SU-DHL-6 (cell line): ENCODE data around the gene PRPF40A.

Experiments used
- H2AFZ ChIP-seq: fragments of 200-600 bp; sonication (generic); 2 replicates; pipeline ENCODE4 v1.6.1; 2014; ENCODE audit warnings: low read depth, mild to moderate bottlenecking, moderate library complexity, mixed read lengths, antibody characterized with exemption, low read length; ENCODE audit not compliant: severe bottlenecking
- H3F3A ChIP-seq: fragments of 200-600 bp; shearing (Covaris generic); 2 replicates; pipeline ENCODE4 v1.6.0; 2016; ENCODE audit warnings: antibody characterized with exemption, mild to moderate bottlenecking; ENCODE audit not compliant: insufficient read depth
- H3K27ac ChIP-seq: fragments of 200-600 bp; sonication (generic); 2 replicates; pipeline ENCODE4 v1.5.1; 2016; ENCODE audit warnings: low read depth, mild to moderate bottlenecking, low read length, moderate library complexity, mixed read lengths
- H3K27me3 ChIP-seq: fragments of 200-600 bp; sonication (generic), shearing (Covaris generic); 2 replicates; pipeline ENCODE4 v1.6.0; 2014; ENCODE audit warnings: mild to moderate bottlenecking, low read length
- H3K36me3 ChIP-seq: fragments of 200-600 bp; sonication (generic); 2 replicates; pipeline ENCODE4 v1.6.1; 2014; ENCODE audit warnings: mild to moderate bottlenecking, low read length, mixed read lengths
- H3K4me2 ChIP-seq: fragments of 300-600, 200-600 bp; shearing (Covaris generic), sonication (generic); 2 replicates; pipeline ENCODE4 v1.6.0; 2014; ENCODE audit warnings: low read length, low read depth, mild to moderate bottlenecking; ENCODE audit not compliant: poor library complexity, severe bottlenecking
- H3K4me3 ChIP-seq: fragments of 200-600 bp; sonication (generic); 2 replicates; pipeline ENCODE4 v1.5.1; 2014; ENCODE audit warnings: antibody characterized with exemption, low read length, mild to moderate bottlenecking, mixed read lengths; ENCODE audit not compliant: insufficient read depth, poor library complexity, severe bottlenecking
- H3K79me2 ChIP-seq: fragments of 200-600 bp; sonication (generic); 2 replicates; pipeline ENCODE4 v1.6.1; 2014; ENCODE audit warnings: mild to moderate bottlenecking, low read length, moderate library complexity; ENCODE audit not compliant: insufficient read depth
- H3K9ac ChIP-seq: fragments of 200-600 bp; sonication (generic); 2 replicates; pipeline ENCODE4 v1.7.0; 2014; ENCODE audit warnings: mild to moderate bottlenecking, low read length
- H3K9me2 ChIP-seq: fragments of 200-600 bp; sonication (generic); replicated peaks from 2 replicates; pipeline ENCODE4 v1.6.1; 2014; ENCODE audit warnings: low read length; ENCODE audit not compliant: insufficient read depth
- H3K9me3 ChIP-seq: fragments of 200-600 bp; sonication (generic); 2 replicates; pipeline ENCODE4 v1.6.1; 2014; ENCODE audit warnings: low read length, mixed read lengths; ENCODE audit not compliant: insufficient read depth
- H4K20me1 ChIP-seq: fragments of 200-600 bp; sonication (generic); 2 replicates; pipeline ENCODE4 v1.6.1; 2014; ENCODE audit warnings: low read depth, mild to moderate bottlenecking, antibody characterized with exemption, low read length, moderate library complexity, mixed read lengths
- CTCF ChIP-seq: fragments of 200-600 bp; sonication (generic); IDR thresholded peaks from one replicate; pipeline ENCODE4 v1.5.1; 2017; ENCODE audit warnings: antibody characterized with exemption, mild to moderate bottlenecking, low read length, moderate library complexity; ENCODE audit not compliant: insufficient read depth, poor library complexity, severe bottlenecking
- EZH2phosphoT487 ChIP-seq: fragments of 200-600 bp; sonication (generic), shearing (Covaris generic); conservative IDR thresholded peaks from 2 replicates; pipeline ENCODE4 v1.6.1; 2018; ENCODE audit warnings: mild to moderate bottlenecking, antibody characterized with exemption, low read length, moderate library complexity, mixed read lengths

PRPF40A gene

GRCh38 chr2:152762202-152762601 is 44.9 kb upstream of the PRPF40A start:
- no peaks in the 10 kb centered on the region for H4K20me1 ChIP-seq
- H3F3A ChIP-seq = no peaks in the 10 kb centered on the region
- H3K4me3 ChIP-seq = no peak overlapping the region
- H3K27me3 ChIP-seq = no peaks in the 10 kb centered on the region
- TF ChIP-seq CTCF = no peak
- TF ChIP-seq EZH2phosphoT487 = no peak
- H3K9me2 ChIP-seq = no peaks in the 10 kb centered on the region
- no peaks in the 10 kb centered on the region for H3K9me3 ChIP-seq
- no peak overlapping the region for H3K9ac ChIP-seq
- no peak overlapping the region for H3K27ac ChIP-seq
- H3K79me2 ChIP-seq = no peaks in the 10 kb centered on the region
- H3K36me3 ChIP-seq = peaks cover 8% of the 10 kb centered on the region
- no peak overlapping the region for H3K4me2 ChIP-seq
- H2AFZ ChIP-seq = no peak overlapping the region

GRCh38 chr2:152761214-152761613 is 44.0 kb upstream of the PRPF40A start:
- H3F3A ChIP-seq = no peaks in the 10 kb centered on the region
- no peak overlapping the region for H3K9ac ChIP-seq
- no peaks in the 10 kb centered on the region for H3K9me2 ChIP-seq
- H3K9me3 ChIP-seq = no peaks in the 10 kb centered on the region
- H3K4me2 ChIP-seq = no peak overlapping the region
- no peaks in the 10 kb centered on the region for H3K27me3 ChIP-seq
- H3K79me2 ChIP-seq = no peaks in the 10 kb centered on the region
- H3K4me3 ChIP-seq = no peak overlapping the region
- TF ChIP-seq CTCF (no peak), EZH2phosphoT487 (no peak)
- H2AFZ ChIP-seq = no peak overlapping the region
- no peaks in the 10 kb centered on the region for H4K20me1 ChIP-seq
- H3K36me3 ChIP-seq = peaks cover 14% of the 10 kb centered on the region
- H3K27ac ChIP-seq = no peak overlapping the region

GRCh38 chr2:152759290-152760072 is 42.2 kb upstream of the PRPF40A start:
- Histone ChIP-seq H2AFZ (no peak overlapping the region), H3K9ac (no peak overlapping the region), H3K27ac (no peak overlapping the region), H3F3A (no peaks in the 10 kb centered on the region), H3K27me3 (no peaks in the 10 kb centered on the region), H3K4me2 (no peak overlapping the region), H3K4me3 (no peak overlapping the region), H3K9me3 (no peaks in the 10 kb centered on the region), H4K20me1 (no peaks in the 10 kb centered on the region), H3K9me2 (no peaks in the 10 kb centered on the region), H3K36me3 (peaks cover 20% of the 10 kb centered on the region), H3K79me2 (no peaks in the 10 kb centered on the region)
- TF ChIP-seq CTCF (no peak), EZH2phosphoT487 (no peak)
